Prostate gland (tissue), 2 donors: Measurements from ENCODE around the gene RNF225. TPM values are rescaled to one million over a fixed set of nuclear protein-coding genes. Genes with fewer than 3 reads are reported as not detected.
"Not testable (repeated sequence)": the region's sequence is repeated elsewhere in the genome, so short reads cannot be mapped to it uniquely, and the experiment has no call there.

Experiments
- DNase-seq: peaks from one replicate; pipeline ENCODE4 v3.0.0-alpha.2; 2019; ENCODE audit warnings: low spot score
- H3K27ac ChIP-seq, 2 donors: fragments of 200-600 bp; sonication (generic); 2 replicates each; pipeline ENCODE4 v1.5.1; 2017 to 2019
- H3K27me3 ChIP-seq: fragments of 200-600 bp; sonication (generic); replicated peaks from 2 replicates; pipeline ENCODE4 v1.5.1; 2019; ENCODE audit not compliant: insufficient read depth
- H3K36me3 ChIP-seq, 2 donors: fragments of 200-600 bp; sonication (generic); 1 replicate in 1 of 2; 2 replicates in 1 of 2; pipeline versions ENCODE4 v1.5.1 to v1.8.1; 2017 to 2019
- H3K4me1 ChIP-seq: fragments of 200-600 bp; sonication (generic); replicated peaks from 2 replicates; pipeline ENCODE4 v1.5.1; 2019
- H3K4me3 ChIP-seq, 2 donors: fragments of 200-600 bp; sonication (generic); 2 replicates each; pipeline ENCODE4 v1.5.1; 2017 to 2019
- H3K9me3 ChIP-seq: fragments of 200-600 bp; sonication (generic); 2 replicates; pipeline ENCODE4 v1.5.1; 2017
- CTCF ChIP-seq, 4 experiments: fragments of 200-600 bp in 2 of 4; fragments of 450-650 bp in 2 of 4; sonication (generic) in 2 of 4; IDR thresholded peaks; 1 replicate in 3 of 4; 2 replicates in 1 of 4; pipeline ENCODE4 v1.5.1; 2016 to 2019; ENCODE audit warnings: antibody characterized with exemption in 4 of 4, mild to moderate bottlenecking in 2 of 4, moderate library complexity in 2 of 4
- POLR2A ChIP-seq: fragments of 450-650 bp; IDR thresholded peaks from one replicate; pipeline ENCODE4 v1.6.1; 2016; ENCODE audit warnings: antibody characterized with exemption, mild to moderate bottlenecking
- POLR2AphosphoS5 ChIP-seq: sonication (generic); formaldehyde crosslinking; IDR thresholded peaks from one replicate; pipeline ENCODE4 v1.6.1; 2017; ENCODE audit warnings: antibody characterized with exemption
- WGBS: methylation state at CpG from one replicate; pipeline ENCODE4 v1.1.5; 2018; 5-methylcytosine and 5-hydroxymethylcytosine counted together
- intact Hi-C: fragments of 100-400 bp; cut with DNase I; formaldehyde crosslinking; loops from one replicate; pipeline ENCODE4 v1.14.2; 2022
- total RNA-seq, 2 donors: library from RNA; depleted of rRNA; stranded (reverse); fragments of >200 nt; gene quantifications; one replicate each; pipeline ENCODE4 v1.1.0, GENCODE V29; 2016

Gene RNF225
- total RNA-seq, 2 donors from 2014 or later = 0.62 to 7.0 TPM

- Histone ChIP-seq H3K4me1 (no peaks in the 10 kb centered on the region), H3K4me3 (peak overlapping the region; percentile 23 to 61), H3K27me3 (no peaks in the 10 kb centered on the region), H3K9me3 (no peaks in the 10 kb centered on the region), H3K27ac (peak overlapping the region in 1 of 2 donors; percentile 78), H3K36me3 (no peaks in the 10 kb centered on the region)
- DNase-seq = no peak
- intact Hi-C loops = no loop called here
- TF ChIP-seq CTCF (IDR thresholded peaks at IDR 0.05) (no peak), POLR2AphosphoS5 (no peak), POLR2A (no peak)
- WGBS = 17% methylated on average over 18 of the region's 18 CpGs
Measured at GRCh38 chr19:58400316-58400915, 5.0 kb downstream of the RNF225 start.

DNA sequence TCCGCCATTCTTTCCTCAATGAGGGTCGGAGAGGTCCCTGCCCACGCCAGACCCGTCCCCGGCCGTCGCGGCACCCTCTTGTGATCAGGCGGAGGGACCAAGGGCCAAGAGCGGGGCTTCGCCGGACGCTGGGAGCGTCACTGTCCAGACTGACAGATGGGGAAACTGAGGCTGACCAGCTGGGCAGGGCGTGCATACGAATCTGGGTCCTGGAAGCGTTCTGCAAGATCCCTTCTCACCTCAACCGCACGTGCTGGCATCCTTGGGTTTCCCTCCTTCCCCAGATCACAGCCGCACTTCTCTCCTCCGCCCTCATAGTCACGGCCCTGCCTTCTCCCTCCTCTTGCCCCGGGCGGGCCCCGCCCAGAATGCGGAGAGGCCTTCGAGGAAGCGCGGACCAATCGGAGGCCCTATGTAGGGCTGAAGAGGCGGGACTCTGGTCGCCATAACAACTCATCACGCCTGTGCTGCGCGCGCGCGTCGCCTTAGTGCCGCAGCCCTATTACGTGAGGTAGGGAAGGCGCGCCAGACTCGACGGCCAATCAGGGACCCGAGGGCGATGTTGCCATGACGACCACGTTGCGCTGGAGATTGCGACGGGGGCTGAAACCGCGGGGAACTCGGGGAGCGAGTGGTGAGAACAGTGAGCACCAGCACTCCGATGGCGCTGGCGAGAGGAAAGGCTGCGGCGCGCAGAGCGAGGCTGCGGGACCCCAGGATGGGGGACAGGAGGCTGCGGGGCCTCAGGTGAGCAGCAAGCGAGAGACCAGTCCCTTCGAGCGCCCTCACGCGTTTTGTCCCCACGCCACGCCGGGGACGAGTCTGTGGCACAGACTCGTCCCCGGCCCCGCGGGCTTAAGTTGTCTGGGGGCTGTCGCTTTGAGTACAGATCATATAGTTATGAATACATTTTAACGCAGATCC lies 5.7 kb downstream of the RNF225 start:
- no peaks in the 10 kb centered on the region for H3K27me3 ChIP-seq
- TF ChIP-seq POLR2A (peak; percentile 70), CTCF (IDR thresholded peaks at IDR 0.05) (no peak), POLR2AphosphoS5 (peak; percentile 99)
- H3K36me3 ChIP-seq = no peaks in the 10 kb centered on the region
- peak overlapping the region; percentile 37 to 61 for H3K4me3 ChIP-seq
- DNase-seq = peak; percentile 100
- H3K4me1 ChIP-seq = no peaks in the 10 kb centered on the region
- H3K27ac ChIP-seq = peak overlapping the region; percentile 61 to 78
- under 1% methylated on average over 74 of the region's 80 CpGs for WGBS
- intact Hi-C loops = no loop called here
- H3K9me3 ChIP-seq = no peaks in the 10 kb centered on the region

DNA sequence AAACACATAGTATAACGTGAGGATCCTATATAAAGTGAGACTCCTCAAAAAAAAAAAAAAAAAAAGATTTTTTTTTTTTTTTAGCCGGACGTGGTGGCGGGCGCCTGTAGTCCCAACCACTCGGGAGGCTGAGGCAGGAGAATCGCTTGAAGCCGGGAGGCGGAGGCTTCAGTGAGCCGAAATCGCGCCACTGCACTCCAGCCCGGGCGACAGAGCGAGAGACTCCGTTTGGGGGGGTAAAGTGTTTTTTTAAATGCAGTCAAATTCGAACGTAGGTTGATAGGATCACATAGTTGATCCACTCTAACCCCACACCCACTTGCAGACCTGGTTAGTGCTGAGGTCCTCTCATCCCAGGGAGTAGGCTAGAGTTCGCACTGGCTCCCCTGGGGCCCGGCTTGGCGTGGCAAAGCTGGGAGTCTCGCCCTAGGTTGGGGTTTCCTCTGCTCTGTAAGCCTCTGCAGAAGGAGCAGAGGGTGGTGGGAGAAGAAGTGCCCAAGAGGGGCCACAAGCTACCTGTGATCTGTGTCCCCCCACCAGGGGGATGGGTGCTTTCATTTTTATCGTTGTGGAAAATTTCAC lies 6.5 kb downstream of the RNF225 start:
- H3K4me1 ChIP-seq = no peaks in the 10 kb centered on the region
- no peaks in the 10 kb centered on the region for H3K27me3 ChIP-seq
- 23% methylated on average over 23 of the region's 23 CpGs for WGBS
- H3K27ac ChIP-seq = peak overlapping the region; percentile 61 to 78
- no peak for DNase-seq
- intact Hi-C loops = no loop called here
- peak overlapping the region; percentile 37 to 61 for H3K4me3 ChIP-seq
- no peaks in the 10 kb centered on the region for H3K36me3 ChIP-seq
- TF ChIP-seq POLR2AphosphoS5 (no peak), POLR2A (no peak), CTCF (IDR thresholded peaks at IDR 0.05) (no peak)
- no peaks in the 10 kb centered on the region for H3K9me3 ChIP-seq

GRCh38 chr19:58403920-58404478 lies 8.5 kb downstream of the RNF225 start:
- H3K27me3 ChIP-seq, H3K9me3 ChIP-seq, H3K4me3 ChIP-seq, H3K4me1 ChIP-seq, H3K36me3 ChIP-seq, H3K27ac ChIP-seq, intact Hi-C loops, DNase-seq: not testable (repeated sequence)
- WGBS = 69% methylated on average over 5 of the region's 5 CpGs
